IPS-15b (cell line): Measurements from ENCODE around the gene RRP1B.
"Not testable (repeated sequence)": the region's sequence is repeated elsewhere in the genome, so short reads cannot be mapped to it uniquely, and the experiment has no call there.

Experiments used
- H3K27me3 ChIP-seq: one replicate; pipeline ENCODE4 v1.6.1; 2013; ENCODE audit warnings: low read length; ENCODE audit not compliant: control insufficient read depth, insufficient read depth
- H3K36me3 ChIP-seq: one replicate; pipeline ENCODE4 v1.6.1; 2013; ENCODE audit warnings: low read length; ENCODE audit not compliant: control insufficient read depth, insufficient read depth
- H3K4me1 ChIP-seq: one replicate; pipeline ENCODE4 v1.6.1; 2013; ENCODE audit warnings: mild to moderate bottlenecking, low read length; ENCODE audit not compliant: control insufficient read depth, insufficient read depth
- H3K4me3 ChIP-seq: one replicate; pipeline ENCODE4 v1.5.1; 2013; ENCODE audit warnings: low read depth, low read length
- H3K9ac ChIP-seq: one replicate; pipeline ENCODE4 v1.6.1; 2013; ENCODE audit warnings: low read depth, mild to moderate bottlenecking, low read length
- H3K9me3 ChIP-seq: one replicate; pipeline ENCODE4 v1.6.1; 2013; ENCODE audit warnings: mild to moderate bottlenecking, low read length; ENCODE audit not compliant: control insufficient read depth, insufficient read depth

Gene RRP1B

GRCh38 chr21:43712268-43712942 lies 53.0 kb downstream of the RRP1B start:
- H3K36me3 ChIP-seq = no peaks in the 10 kb centered on the region
- no peak overlapping the region for H3K4me3 ChIP-seq
- no peak overlapping the region for H3K9ac ChIP-seq
- peaks cover 8% of the 10 kb centered on the region for H3K4me1 ChIP-seq
- H3K27me3 ChIP-seq = peaks cover 3% of the 10 kb centered on the region
- no peaks in the 10 kb centered on the region for H3K9me3 ChIP-seq

- H3K4me1 ChIP-seq, H3K27me3 ChIP-seq, H3K36me3 ChIP-seq, H3K4me3 ChIP-seq, H3K9ac ChIP-seq, H3K9me3 ChIP-seq: not testable (repeated sequence)
Measured at GRCh38 chr21:43713123-43713522, 53.8 kb downstream of the RRP1B start.

GRCh38 chr21:43716376-43717165 lies 57.2 kb downstream of the RRP1B start:
- no peak overlapping the region for H3K4me3 ChIP-seq
- H3K9me3 ChIP-seq = no peaks in the 10 kb centered on the region
- no peaks in the 10 kb centered on the region for H3K36me3 ChIP-seq
- no peak overlapping the region for H3K9ac ChIP-seq
- H3K27me3 ChIP-seq = peaks cover 5% of the 10 kb centered on the region
- peaks cover 10% of the 10 kb centered on the region for H3K4me1 ChIP-seq

- peaks cover 7% of the 10 kb centered on the region for H3K4me1 ChIP-seq
Measured at GRCh38 chr21:43717166-43717853, 58.0 kb downstream of the RRP1B start.

GRCh38 chr21:43717967-43718871 lies 58.9 kb downstream of the RRP1B start:
- no peaks in the 10 kb centered on the region for H3K36me3 ChIP-seq
- H3K4me3 ChIP-seq = peak overlapping the region; percentile 39
- H3K9ac ChIP-seq = no peak overlapping the region
- H3K27me3 ChIP-seq = peaks cover 5% of the 10 kb centered on the region
- H3K4me1 ChIP-seq = peaks cover 3% of the 10 kb centered on the region
- no peaks in the 10 kb centered on the region for H3K9me3 ChIP-seq

More at GRCh38 chr21:43717166-43717853, 58.0 kb downstream of the RRP1B start:
- H3K27me3 ChIP-seq = peaks cover 5% of the 10 kb centered on the region
- H3K9me3 ChIP-seq = no peaks in the 10 kb centered on the region
- no peak overlapping the region for H3K4me3 ChIP-seq
- no peaks in the 10 kb centered on the region for H3K36me3 ChIP-seq
- H3K9ac ChIP-seq = no peak overlapping the region

- Histone ChIP-seq H3K4me1 (peaks cover 3% of the 10 kb centered on the region), H3K4me3 (peak within 1 kb of the TSS; percentile 81), H3K9me3 (no peaks in the 10 kb centered on the region), H3K36me3 (peaks cover 8% of the 10 kb centered on the region), H3K27me3 (peaks cover 5% of the 10 kb centered on the region), H3K9ac (peak within 1 kb of the TSS; percentile 84)
Measured at GRCh38 chr21:43718872-43719747, 59.8 kb downstream of the RRP1B start, which contains the start of gene PDXK. Gene PDXK, plus strand, starts transcription at chr21:43719129. Its CDS starts 166 bp downstream, at chr21:43719295.

GRCh38 chr21:43719748-43720538 lies 60.6 kb downstream of the RRP1B start:
- H3K4me1 ChIP-seq = peaks cover 3% of the 10 kb centered on the region
- H3K9me3 ChIP-seq = no peaks in the 10 kb centered on the region
- peak overlapping the region; percentile 84 for H3K9ac ChIP-seq
- peak overlapping the region; percentile 81 for H3K4me3 ChIP-seq
- H3K27me3 ChIP-seq = peaks cover 5% of the 10 kb centered on the region
- peaks cover 8% of the 10 kb centered on the region for H3K36me3 ChIP-seq

GRCh38 chr21:43720539-43721166 lies 61.3 kb downstream of the RRP1B start:
- peaks cover 5% of the 10 kb centered on the region for H3K27me3 ChIP-seq
- H3K4me1 ChIP-seq = peaks cover 3% of the 10 kb centered on the region
- peak overlapping the region; percentile 54 for H3K9ac ChIP-seq
- H3K9me3 ChIP-seq = no peaks in the 10 kb centered on the region
- H3K36me3 ChIP-seq = peaks cover 8% of the 10 kb centered on the region
- H3K4me3 ChIP-seq = peak overlapping the region; percentile 81

- H3K4me3 ChIP-seq = no peak overlapping the region
Measured at GRCh38 chr21:43721206-43721605, 61.8 kb downstream of the RRP1B start.

More at GRCh38 chr21:43721206-43721605, 61.8 kb downstream of the RRP1B start:
- peaks cover 5% of the 10 kb centered on the region for H3K27me3 ChIP-seq
- peaks cover 3% of the 10 kb centered on the region for H3K4me1 ChIP-seq
- peaks cover 8% of the 10 kb centered on the region for H3K36me3 ChIP-seq
- H3K9me3 ChIP-seq = no peaks in the 10 kb centered on the region
- peak overlapping the region; percentile 47 for H3K9ac ChIP-seq
